GM21737 (cell line): ENCODE data around the gene OSBPL7.
"Not testable (repeated sequence)": the region's sequence is repeated elsewhere in the genome, so short reads cannot be mapped to it uniquely, and the experiment has no call there.

ENCODE experiments used
- ATAC-seq: cut with Tn5 transposase; IDR thresholded peaks from one replicate; pipeline ENCODE4 v1.9.1; 2021; ENCODE audit warnings: mild to moderate bottlenecking, moderate library complexity; ENCODE audit not compliant: unreplicated experiment

Gene OSBPL7

DNA sequence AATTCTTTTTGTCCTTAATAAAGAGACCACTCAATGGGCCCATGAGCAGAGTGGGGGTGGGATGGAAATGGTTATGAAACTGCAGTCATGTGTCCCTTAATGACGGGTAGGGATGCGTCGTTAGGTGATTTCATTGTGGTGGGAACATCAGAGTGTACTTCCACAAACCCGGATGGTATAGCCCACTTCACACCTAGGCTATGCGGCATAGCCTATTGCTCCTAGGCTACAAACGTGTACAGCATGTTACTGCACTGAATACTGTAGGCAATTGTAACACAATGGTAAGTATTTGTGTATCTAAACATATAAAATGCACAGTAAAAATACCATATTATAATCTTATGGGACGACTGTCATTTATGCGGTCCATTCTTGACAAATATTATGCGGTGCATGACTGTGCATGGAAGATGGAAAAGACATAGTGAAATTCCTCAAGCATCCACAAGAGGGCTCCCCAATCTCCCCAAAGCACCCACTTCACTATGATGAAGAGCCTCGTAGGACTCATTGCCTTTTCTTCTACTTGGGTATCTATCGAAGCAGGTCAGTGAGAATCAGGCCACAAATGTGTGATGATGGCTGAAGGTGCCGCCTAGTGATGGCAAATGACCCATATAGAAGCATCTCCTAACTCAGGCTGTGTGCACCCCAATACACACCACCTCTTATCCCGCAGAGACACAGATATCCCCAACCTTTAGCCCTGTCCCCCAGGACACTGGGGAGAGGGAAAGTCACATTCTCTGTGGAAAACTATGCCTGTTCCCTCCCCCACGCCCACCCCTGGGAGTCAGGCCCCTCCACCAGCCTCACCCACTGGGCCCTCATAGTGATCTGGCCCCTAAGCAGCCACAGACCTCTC lies 45.0 kb downstream of the OSBPL7 start:
- no peak for ATAC-seq

DNA sequence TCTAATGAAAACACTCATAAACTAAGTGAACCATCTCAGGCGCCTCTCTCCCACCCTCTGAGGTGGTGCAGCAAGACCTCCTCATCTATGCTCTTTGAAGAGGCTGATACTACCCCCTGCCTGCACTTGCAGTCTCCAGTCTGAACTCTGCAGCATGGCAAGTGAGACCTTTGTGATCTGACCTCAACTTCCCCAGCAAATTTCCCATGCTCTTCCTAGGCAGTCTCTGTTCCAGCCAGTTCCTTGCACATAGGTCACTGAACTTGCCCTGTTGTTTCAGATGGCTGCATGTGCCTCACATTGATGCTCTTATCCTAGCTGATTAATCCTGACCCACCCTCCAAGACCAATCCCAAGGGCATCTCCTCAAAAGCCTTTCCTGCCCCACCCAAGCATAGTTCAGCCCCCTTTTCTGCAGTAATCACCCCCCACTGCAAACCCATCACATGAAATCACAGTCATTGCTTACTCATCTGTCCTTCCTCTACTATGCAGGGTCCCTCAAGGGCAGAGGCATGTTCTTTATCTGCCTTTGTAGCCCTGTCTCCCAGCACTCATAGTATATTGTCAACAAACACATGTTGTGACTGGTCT lies 46.5 kb downstream of the OSBPL7 start:
- ATAC-seq = no peak

DNA sequence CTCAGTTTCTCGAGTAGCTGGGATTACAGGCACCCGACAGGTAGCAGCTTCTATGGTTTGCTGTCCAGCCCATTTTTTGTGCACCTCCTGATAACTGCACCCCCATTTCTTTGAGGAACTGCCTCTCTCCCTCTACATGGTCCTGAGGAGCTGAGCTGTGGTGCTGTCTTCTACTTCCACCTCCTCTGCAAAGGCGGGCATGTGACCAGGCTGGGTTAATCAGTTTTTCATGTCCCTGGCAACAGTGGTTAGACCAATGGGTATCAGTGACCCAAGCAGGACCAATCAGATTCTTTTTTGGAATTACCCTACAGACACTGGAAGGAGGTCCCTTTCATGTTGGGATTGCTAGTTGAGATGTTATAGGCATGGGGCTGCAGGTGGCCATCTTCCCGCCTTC lies 47.3 kb downstream of the OSBPL7 start:
- no peak for ATAC-seq

DNA sequence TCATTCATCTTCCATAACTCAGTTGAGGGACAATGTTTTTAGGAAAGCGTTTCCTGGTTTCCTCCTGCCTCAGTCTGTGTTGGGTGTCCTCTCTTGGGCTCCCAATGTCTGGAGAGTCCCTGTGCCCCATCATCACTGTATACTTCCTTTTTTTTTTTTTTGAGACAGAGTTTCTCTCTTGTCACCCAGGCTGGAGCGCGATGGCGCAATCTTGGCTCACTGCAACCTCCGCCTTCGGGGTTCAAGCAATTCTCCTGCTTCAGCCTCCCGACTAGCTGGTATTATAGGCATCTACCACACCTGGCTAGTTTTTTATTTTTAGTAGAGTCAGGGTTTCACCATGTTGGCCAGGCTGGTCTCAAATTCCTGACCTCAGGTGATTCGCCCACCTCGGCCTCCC lies 47.9 kb downstream of the OSBPL7 start:
- ATAC-seq = not testable (repeated sequence)

DNA sequence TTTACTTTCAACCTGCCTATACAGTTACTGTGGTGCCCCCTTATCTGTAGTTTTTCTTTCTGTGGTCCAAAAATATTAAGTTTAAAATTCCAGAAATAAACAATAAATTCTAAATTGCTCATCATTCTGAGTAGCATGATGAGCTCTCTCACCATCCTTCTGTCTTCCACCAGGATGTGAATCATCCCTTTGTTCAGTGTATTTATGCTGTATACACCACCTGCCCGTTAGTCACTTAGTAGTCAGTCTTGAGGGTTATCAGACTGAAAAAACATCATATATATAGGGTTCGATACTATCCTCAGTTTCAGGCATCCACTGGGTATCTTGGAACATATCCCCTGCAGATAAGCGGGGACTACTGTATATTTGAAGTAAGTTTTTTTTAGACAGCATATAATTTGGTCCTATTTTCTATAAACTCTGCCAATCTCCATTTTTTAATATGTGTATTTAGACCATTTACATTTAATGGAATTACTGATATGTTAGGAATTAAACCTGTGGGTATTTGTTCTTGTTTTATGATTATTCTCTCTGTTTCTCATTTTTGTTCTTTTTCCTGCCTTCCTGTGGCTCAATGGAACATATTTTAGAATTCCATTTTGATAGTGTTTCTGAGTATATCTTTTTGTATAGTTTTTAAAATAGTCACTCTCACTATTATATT lies 57.5 kb downstream of the OSBPL7 start:
- ATAC-seq = no peak

DNA sequence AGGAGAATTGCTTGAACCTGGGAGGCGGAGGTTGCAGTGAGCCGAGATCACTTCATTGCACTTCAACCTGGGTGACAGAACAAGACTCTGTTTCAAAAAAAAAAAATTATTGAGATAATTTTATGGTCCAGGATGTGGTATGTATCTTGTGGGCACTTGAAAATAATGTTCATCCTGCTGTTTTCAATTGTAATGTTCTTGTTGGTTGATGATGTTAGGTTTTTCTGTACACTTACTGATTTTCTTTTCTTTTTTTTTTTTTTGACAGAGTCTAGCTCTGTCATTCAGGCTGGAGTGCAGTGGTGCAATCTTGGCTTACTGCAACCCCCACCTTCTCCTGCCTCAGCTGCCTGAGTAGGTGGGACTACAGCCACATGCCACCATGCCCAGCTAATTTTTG lies 58.9 kb downstream of the OSBPL7 start:
- ATAC-seq = no peak

DNA sequence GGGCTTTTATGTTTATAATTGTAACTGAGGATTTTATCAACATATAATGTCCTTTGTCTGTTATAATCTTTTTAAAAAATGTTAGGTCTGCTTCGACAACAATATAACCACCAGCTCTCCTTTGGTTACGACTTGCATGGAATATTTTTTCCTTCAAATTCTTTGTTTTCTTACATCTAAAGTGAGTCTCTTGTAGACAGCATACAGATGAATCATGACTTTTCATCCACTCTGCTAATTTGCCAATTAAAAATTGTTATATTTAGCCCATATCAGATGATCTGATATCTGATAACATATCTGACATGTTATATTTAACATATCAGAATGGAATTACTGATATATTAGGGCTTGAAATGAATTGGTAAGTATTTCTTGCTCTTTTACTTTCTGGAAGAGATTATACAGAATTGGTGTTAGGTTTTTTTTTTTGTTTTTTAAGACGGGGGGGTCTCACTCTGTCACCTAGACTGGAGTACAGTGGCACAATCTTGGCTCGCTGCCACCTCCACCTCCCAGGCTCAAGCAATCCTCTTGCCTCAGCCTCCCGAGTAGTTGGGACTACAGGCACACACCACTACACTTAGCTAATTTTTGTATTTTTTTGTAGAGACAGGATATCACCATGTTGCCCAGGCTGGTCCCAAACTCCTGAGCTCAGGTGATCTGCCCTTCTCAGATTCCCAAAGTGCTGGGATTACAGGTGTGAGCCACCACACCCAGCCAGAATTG lies 61.0 kb downstream of the OSBPL7 start:
- ATAC-seq = no peak

DNA sequence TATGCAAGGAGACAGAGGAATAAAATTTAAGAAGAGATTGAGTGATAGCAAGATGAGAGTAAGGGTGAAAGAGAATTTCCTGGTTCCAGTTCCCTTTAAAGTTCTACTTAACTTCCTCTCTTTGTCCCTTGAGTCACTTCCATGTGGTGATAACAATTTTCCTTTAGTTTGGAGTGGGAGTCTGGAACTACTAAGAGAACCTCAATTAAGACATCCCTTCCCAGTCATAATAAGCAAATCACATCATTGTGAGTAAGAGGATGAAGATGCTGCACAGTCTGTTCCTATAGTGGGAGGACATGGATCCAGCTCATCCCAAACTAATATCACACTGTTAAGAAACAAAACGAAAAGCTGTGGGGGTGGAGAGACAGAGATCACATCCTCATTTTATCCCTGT lies 64.2 kb downstream of the OSBPL7 start:
- no peak for ATAC-seq
